PC-9 (cell line): Measurements from ENCODE around the gene RBM15.

Source experiments
- EZH2 ChIP-seq: fragments of 200-600 bp; sonication (generic); IDR thresholded peaks from 2 replicates; pipeline ENCODE4 v1.8.0; 2017; ENCODE audit warnings: antibody characterized with exemption, low read depth
- TF ChIP-seq, protein P1 (sequence below): fragments of 200-600 bp; sonication (generic); conservative IDR thresholded peaks from 2 replicates; pipeline ENCODE4 v1.6.1; 2017; ENCODE audit warnings: mixed run types, antibody characterized with exemption, mild to moderate bottlenecking, moderate library complexity

DNA sequence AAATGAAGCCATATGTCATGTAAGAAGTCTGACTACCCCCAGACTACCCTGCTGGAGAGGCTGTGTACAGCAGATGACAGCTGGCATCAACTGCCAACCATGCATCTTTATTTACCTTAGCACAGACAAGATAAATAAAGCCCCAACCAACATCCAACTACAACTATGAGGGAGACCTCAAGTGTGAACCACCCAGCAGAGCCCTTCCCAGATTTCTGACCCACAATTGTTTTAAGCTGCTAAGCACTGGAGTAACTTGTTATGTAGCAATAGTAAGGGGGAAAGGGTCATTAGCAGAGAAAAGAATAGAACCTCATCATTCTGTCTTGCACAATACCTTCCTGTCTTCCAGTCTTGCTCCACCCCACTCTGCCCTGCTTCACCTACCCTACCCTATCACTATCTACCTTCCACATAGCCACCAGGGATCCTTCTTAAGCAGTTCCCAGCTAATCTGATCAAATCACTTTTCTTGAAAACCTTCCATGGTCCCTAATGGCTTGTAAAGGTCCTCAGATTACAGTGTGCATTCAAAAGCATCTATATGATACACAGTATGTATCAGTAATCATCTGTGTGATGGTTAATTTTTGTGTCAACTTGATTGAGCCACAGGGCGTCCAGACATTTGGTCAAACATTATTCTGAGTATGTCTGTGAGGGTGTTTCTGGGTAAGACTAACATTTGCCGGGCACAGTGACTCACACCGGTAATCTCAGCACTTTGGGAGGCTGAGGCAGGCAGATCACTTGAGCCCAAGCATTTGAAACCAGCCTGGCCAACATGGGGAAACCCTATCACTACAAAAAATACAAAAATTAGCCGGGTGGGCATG is 19.6 kb upstream of the RBM15 start:
- TF ChIP-seq, protein P1, sequence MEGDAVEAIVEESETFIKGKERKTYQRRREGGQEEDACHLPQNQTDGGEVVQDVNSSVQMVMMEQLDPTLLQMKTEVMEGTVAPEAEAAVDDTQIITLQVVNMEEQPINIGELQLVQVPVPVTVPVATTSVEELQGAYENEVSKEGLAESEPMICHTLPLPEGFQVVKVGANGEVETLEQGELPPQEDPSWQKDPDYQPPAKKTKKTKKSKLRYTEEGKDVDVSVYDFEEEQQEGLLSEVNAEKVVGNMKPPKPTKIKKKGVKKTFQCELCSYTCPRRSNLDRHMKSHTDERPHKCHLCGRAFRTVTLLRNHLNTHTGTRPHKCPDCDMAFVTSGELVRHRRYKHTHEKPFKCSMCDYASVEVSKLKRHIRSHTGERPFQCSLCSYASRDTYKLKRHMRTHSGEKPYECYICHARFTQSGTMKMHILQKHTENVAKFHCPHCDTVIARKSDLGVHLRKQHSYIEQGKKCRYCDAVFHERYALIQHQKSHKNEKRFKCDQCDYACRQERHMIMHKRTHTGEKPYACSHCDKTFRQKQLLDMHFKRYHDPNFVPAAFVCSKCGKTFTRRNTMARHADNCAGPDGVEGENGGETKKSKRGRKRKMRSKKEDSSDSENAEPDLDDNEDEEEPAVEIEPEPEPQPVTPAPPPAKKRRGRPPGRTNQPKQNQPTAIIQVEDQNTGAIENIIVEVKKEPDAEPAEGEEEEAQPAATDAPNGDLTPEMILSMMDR: no peak
- no peak for TF ChIP-seq EZH2
